Suppressor macrophage treated with lipopolysaccharide for 4 hours (primary cell): ENCODE data around the gene STAB1.

ENCODE experiments used
- DNase-seq: peaks from one replicate; pipeline ENCODE4 v3.0.0-alpha.2; 2020

The STAB1 gene

GRCh38 chr3:52537726-52538421 is 42.7 kb downstream of the STAB1 start:
- no peak for DNase-seq

DNA sequence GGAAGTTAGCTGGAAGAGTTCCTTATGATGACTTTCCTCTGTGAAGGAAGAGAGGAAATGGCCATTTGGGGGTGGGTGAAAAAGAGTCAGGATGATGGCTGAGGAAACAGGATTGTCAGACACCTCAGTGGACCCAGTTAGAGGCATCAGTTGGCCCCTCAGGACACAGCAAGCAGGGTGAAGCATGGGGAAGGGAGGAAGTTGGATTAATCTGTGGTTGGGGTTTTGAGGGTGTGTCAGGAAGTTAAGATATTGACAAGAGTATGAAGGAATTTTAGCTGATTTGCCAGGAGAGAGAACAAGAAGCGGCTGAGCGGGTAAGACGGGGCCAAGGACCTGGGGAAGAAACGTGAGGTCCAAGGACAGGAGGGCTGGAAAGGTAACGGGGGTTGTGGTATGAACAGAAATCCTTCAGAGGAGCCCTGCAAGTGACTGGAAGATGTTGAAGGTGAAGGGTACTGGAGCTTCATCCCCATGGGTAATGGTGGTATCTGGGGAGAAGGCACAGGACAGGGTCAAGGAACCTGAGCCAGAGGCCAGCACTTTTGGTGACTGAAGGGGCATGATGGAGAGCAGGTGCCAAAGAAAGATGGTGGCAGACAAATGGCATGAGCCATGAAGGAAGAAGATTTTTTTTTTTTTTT is 44.0 kb downstream of the STAB1 start:
- DNase-seq, result no peak

DNA sequence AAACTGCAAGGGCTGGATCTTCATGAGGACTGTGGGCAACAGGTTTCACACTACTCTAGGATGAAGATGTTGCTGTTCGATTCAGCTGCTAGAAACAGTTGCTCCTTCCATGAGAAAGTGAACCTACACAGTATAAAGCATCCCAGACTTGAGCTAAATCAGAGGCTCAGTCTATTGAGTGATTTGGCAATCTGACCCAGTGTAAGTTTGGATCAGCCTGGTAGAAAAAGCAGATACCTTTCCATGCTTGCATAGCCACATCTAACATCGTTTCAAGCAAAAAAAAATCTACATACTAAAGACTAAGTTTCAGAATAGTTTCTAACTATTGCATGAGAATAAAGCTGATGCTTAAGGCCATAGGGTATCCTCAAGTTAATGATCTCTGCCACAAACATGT is 45.9 kb downstream of the STAB1 start:
- DNase-seq, result no peak

- no peak for DNase-seq
These were observed 49.8 kb downstream of the STAB1 start for GRCh38 chr3:52544937-52545336.

- DNase-seq, result no peak
These were observed 51.2 kb downstream of the STAB1 start for GRCh38 chr3:52546111-52546901.

GRCh38 chr3:52547143-52547542 is 52.0 kb downstream of the STAB1 start:
- no peak for DNase-seq

GRCh38 chr3:52551118-52551517 is 56.0 kb downstream of the STAB1 start:
- no peak for DNase-seq

DNA sequence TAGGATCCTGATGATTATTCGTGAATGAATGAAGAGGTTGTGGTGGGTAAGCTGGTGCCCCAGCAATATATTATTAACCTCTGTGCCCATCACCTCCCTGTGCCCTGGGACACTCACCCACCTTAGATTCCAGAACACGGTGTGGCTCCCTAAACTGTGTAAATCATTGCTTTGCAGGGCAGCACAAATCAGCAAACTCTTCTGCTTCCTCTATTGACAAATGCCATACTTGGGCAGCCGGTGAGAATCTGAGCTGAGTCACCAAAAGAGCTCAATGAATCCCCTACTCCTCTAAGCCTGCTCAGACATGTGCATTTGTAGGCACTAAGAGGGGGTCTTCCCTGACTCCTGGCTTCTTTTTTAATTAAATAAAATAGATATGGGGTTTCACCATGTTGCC is 57.0 kb downstream of the STAB1 start:
- no peak for DNase-seq

GRCh38 chr3:52554026-52554755 is 59.1 kb downstream of the STAB1 start:
- no peak for DNase-seq

GRCh38 chr3:52555056-52555455 is 59.9 kb downstream of the STAB1 start:
- no peak for DNase-seq

GRCh38 chr3:52557011-52557960 is 62.1 kb downstream of the STAB1 start:
- DNase-seq, result no peak

GRCh38 chr3:52558436-52558835 is 63.3 kb downstream of the STAB1 start:
- DNase-seq, result no peak

DNA sequence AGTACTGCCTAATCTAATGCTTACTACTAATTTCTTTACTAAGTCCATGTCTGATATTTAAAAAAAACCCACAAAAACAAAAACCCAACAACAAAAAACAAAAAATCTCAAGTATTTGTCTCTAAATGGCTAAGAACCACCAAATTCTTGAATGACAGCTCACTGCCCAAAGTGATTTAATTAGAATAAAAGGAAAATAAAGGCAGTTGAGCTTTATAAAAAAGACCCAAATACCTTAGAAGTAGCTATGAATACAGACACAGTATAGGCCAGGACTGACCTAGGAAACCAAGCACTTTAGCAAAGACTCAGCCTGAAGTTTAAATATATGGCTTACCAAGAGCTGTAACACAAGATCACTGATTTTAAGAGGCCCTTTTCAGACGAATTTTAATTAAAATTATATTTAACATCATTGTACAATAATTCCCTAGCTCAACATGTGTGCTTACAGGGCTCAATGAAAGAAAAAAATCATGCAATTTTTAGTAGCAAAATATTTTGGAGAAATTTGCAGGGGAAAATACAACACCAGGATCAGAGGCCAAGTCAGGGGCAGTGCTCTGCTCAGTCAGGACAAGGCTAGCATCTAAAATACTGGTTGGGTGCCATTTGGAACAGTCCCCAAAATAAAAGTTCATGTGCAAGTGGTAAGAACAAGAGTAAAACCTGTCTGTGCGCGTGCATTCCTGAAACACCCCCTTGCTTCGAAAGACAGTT is 66.0 kb downstream of the STAB1 start:
- DNase-seq, result no peak

GRCh38 chr3:52563984-52564383 is 68.8 kb downstream of the STAB1 start:
- DNase-seq, result no peak

- no peak for DNase-seq
These were observed 72.9 kb downstream of the STAB1 start for GRCh38 chr3:52568069-52568468.

GRCh38 chr3:52570076-52570475 is 74.9 kb downstream of the STAB1 start:
- DNase-seq, result no peak

DNA sequence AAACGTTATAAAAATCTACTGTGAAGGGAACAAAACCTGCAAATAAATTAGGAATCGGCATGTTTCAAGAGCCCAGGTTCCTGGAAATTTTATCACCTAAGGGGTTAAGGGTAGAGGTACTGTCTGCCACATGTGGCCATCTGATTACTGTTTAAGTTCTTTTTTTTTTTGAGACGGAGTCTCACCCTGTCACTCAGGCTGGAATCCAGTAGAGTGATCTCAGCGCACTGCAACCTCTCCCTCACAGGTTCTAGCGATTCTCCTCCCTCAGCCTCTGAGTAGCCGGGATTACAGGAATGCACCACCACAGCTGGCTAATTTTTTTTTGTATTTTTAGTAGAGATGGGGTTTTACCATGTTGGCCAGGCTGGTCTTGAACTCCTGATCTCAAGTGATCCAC is 77.1 kb downstream of the STAB1 start:
- no peak for DNase-seq
